Ishikawa (cell line): ENCODE data around the gene NYNRIN.

ENCODE experiments used
- CREB1 ChIP-seq: IDR thresholded peaks from 2 replicates; pipeline ENCODE4 v1.6.1; 2012; ENCODE audit warnings: low read depth
- RAD21 ChIP-seq: IDR thresholded peaks from 2 replicates; pipeline ENCODE4 v1.6.1; 2012; ENCODE audit warnings: low read depth
- TAF1 ChIP-seq: IDR thresholded peaks from 2 replicates; pipeline ENCODE4 v1.6.1; 2012; ENCODE audit warnings: low read depth, mild to moderate bottlenecking
- YY1 ChIP-seq: IDR thresholded peaks from 2 replicates; pipeline ENCODE4 v1.6.1; 2012; ENCODE audit warnings: low read depth

- TF ChIP-seq YY1, result no peak
- TF ChIP-seq CREB1, result no peak
- no peak for TF ChIP-seq TAF1
- TF ChIP-seq RAD21, result no peak
These were observed 7.6 kb downstream of the NYNRIN start for GRCh38 chr14:24406416-24406815.
